HL-60 (cell line): ENCODE measurements around the gene DDIT3.

Source experiments
- CTCF ChIP-seq: IDR thresholded peaks from one replicate; pipeline ENCODE4 v1.5.1; 2011; ENCODE audit warnings: low read length, control low read depth, inconsistent platforms; ENCODE audit not compliant: insufficient read depth
- GABPA ChIP-seq: IDR thresholded peaks from 2 replicates; pipeline ENCODE4 v1.6.1; 2012; ENCODE audit warnings: low read depth
- TF ChIP-seq, protein P1 (sequence below): IDR thresholded peaks from 2 replicates; pipeline ENCODE4 v1.6.1; 2012; ENCODE audit warnings: low read depth; ENCODE audit not compliant: insufficient replicate concordance

DNA sequence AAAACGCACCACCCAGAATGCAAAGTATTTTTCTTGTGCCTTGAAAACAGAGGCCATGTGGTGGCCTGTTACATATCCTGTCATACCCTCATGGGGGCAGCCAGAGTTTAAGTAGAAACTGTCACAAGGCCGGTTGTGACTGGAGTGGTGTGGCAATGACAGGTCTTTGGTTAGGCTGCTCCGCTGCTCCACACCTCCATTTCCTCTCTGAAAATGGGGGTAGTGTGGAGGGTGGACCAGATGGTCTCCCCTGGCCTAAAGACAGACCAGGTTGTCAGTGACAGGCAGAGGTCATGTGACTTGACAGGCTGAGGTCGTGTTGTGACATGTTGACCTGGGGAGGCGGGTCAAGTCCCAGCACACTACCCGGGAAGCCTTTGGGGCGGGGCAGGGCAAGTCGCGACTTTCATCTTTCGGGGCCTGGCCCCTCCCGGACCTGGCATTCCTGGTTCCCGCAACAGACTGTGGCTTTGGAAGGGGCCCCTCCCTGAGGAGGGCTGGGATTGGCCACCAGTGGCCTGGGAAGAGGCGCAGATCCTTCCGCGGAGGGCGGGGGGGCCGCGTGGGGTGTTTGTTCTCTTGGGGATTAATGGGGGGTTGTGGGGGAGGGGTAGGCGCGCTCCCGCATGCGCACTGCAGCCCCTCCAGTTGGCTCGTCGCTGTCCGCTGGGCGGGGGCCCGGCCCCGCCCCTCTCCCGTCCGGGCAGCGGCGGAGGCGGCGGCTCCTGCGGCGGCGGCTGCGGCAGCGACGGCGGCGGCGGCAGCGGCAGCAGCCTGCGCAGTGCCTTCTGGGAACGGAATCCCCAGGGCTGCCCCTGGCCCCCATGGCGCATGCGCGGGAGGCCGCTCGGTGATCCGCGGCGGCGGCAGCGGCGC, 1.9 kb upstream of the DDIT3 start, which contains the start of gene MBD6:
- TF ChIP-seq CTCF: no peak
- TF ChIP-seq, protein P1, sequence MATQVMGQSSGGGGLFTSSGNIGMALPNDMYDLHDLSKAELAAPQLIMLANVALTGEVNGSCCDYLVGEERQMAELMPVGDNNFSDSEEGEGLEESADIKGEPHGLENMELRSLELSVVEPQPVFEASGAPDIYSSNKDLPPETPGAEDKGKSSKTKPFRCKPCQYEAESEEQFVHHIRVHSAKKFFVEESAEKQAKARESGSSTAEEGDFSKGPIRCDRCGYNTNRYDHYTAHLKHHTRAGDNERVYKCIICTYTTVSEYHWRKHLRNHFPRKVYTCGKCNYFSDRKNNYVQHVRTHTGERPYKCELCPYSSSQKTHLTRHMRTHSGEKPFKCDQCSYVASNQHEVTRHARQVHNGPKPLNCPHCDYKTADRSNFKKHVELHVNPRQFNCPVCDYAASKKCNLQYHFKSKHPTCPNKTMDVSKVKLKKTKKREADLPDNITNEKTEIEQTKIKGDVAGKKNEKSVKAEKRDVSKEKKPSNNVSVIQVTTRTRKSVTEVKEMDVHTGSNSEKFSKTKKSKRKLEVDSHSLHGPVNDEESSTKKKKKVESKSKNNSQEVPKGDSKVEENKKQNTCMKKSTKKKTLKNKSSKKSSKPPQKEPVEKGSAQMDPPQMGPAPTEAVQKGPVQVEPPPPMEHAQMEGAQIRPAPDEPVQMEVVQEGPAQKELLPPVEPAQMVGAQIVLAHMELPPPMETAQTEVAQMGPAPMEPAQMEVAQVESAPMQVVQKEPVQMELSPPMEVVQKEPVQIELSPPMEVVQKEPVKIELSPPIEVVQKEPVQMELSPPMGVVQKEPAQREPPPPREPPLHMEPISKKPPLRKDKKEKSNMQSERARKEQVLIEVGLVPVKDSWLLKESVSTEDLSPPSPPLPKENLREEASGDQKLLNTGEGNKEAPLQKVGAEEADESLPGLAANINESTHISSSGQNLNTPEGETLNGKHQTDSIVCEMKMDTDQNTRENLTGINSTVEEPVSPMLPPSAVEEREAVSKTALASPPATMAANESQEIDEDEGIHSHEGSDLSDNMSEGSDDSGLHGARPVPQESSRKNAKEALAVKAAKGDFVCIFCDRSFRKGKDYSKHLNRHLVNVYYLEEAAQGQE: peak; percentile 24
- no peak for TF ChIP-seq GABPA
